ENCODE data around the gene TAF8.

DNA sequence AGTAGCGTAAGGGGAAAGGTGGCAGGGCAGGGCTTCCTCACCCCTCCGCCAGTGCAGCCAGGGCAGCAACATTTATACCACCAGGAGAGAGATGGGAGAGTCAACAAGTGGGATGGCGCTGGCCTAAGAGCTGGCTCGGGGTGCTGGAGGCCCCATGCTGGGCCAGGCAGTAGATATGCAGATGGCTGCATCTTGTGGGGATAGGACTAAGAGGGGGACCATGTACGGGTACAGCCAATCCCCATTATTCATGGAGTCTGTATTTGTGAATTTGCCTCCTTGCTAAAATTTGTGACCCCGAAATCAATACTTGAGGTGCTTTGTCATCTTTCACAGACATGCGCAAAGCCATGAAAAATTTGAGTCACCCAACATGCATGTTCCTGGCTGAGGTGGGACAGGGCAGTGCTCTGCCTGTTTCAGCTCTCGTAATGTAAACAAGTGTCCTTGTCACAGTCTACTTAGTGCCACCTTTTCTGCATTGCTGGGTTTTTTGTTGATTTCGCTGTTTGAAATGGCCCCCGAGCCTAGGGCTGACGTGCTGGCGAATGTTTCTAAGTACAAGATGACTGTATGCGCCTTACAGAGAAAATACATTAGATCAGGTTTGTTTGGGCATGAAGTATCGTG, 27.5 kb upstream of the TAF8 start:
- TF ChIP-seq CTCF (conservative IDR thresholded peaks at IDR 0.05; ENCODE audit: low read length), result no peak
- TF ChIP-seq EZH2phosphoT487 (IDR thresholded peaks at IDR 0.05; ENCODE audit: borderline replicate concordance), result no peak
